RWPE1 (cell line): ENCODE results near the gene SCAMP2.
"Not testable (repeated sequence)": the region's sequence is repeated elsewhere in the genome, so short reads cannot be mapped to it uniquely, and the experiment has no call there.

Experiments
- CTCF ChIA-PET: fragments of 350-600 bp; sonication (Branson Sonifier 250); formaldehyde crosslinking; extraction: SDS; loops from one replicate; lab custom pipeline; 2021; lab: Yijun Ruan, JAX
- POLR2A ChIA-PET: fragments of 400-600 bp; formaldehyde crosslinking; extraction: SDS; loops from one replicate; lab custom pipeline; 2020; ENCODE audit warnings: antibody characterized with exemption; ENCODE audit not compliant: low non-redundant PET; lab: Yijun Ruan, JAX
- DNase-seq: peaks from one replicate; pipeline ENCODE4 v3.0.0; 2012; ENCODE audit warnings: low spot score
- H3K27ac ChIP-seq: fragments of 450-650 bp; 2 replicates; pipeline ENCODE4 v1.5.1; 2017
- TF ChIP-seq, protein P1 (sequence below): fragments of 450-650 bp; conservative IDR thresholded peaks from 2 replicates; pipeline ENCODE4 v1.5.1; 2017; ENCODE audit warnings: low read depth, mild to moderate bottlenecking

SCAMP2 gene

DNA sequence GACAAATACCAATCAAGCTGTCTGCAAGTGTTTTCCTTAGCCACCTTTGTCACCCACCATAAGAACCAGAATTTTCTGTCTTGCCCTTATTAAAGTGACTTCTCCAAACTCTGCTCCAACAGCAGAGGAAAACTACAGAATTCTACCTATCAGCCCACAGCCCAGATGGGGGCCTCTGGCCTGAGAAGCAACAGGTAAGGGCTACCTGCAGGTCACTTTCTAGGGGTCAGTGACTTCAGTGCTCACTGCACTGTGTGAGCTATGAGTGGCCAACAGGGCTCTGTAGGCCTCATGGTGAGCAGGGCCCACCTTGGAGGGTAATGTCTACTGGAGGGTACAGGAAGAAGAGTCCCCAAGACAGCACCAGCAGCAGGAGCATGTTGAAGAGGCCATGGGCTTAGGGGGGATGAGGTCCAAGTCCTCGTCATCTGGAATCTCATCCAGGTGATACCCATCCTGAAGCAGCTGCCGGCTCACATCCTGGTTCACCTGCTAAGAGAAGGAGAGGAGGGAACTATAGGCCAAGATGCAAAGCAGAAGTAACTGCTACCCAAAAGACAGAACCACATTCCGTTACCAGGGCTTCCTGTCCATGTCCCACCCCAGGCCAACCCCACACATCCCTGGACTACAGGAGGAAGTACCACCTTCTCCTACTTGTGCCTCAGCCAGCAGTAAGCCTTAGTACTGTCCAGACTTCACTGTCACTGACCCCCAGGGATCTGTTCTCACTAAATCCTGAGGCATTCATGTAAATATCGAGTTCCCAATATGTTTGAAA is 29.3 kb upstream of the SCAMP2 start:
- TF ChIP-seq, protein P1, sequence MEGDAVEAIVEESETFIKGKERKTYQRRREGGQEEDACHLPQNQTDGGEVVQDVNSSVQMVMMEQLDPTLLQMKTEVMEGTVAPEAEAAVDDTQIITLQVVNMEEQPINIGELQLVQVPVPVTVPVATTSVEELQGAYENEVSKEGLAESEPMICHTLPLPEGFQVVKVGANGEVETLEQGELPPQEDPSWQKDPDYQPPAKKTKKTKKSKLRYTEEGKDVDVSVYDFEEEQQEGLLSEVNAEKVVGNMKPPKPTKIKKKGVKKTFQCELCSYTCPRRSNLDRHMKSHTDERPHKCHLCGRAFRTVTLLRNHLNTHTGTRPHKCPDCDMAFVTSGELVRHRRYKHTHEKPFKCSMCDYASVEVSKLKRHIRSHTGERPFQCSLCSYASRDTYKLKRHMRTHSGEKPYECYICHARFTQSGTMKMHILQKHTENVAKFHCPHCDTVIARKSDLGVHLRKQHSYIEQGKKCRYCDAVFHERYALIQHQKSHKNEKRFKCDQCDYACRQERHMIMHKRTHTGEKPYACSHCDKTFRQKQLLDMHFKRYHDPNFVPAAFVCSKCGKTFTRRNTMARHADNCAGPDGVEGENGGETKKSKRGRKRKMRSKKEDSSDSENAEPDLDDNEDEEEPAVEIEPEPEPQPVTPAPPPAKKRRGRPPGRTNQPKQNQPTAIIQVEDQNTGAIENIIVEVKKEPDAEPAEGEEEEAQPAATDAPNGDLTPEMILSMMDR = no peak
- CTCF ChIA-PET = interaction anchor here (0.5 to 2.3 kb wide), 27 partner anchors 8 to 141 kb away, joined by 3 to 12 read pairs (median 5); partner anchors contain the start of genes CPLX3, MPI and ULK3
- no peak for DNase-seq
- POLR2A ChIA-PET = no interaction called here
- H3K27ac ChIP-seq = peak overlapping the region; percentile 22; the same call in 1 of the 2 replicates

DNA sequence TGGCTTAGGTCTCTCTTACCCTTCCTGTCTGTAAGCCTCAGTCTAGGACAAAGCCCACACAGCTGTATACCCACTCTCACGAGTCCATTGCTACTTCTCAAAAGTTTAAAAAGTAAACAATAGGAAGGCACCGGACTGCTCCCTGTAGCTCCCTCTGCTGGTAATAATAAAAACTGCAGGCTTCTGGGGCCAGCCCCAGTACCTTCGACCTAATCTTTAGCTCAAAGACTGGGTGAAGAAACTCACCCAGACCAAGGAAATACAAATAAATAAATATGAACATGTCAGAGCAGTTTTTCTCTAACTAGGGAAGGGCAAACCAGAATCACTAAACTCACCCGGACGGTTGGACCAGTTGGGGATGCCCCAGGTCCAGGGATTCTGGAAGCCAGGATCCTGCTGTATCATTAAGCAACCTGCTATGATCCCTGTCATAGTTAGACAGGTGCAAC is 28.5 kb upstream of the SCAMP2 start:
- DNase-seq = peak; percentile 82
- ChIA-PET CTCF (interaction anchor here (0.5 to 2.3 kb wide), 30 partner anchors 9 to 141 kb away, joined by 3 to 12 read pairs (median 4); partner anchors contain the start of genes CPLX3 and MPI), POLR2A (interaction anchor here (0.6 kb wide), 1 partner anchor 17 kb away, joined by 3 read pairs; no protein-coding TSS in a partner anchor)
- TF ChIP-seq, protein P1 = peak; percentile 99
- H3K27ac ChIP-seq = no peak overlapping the region

DNA sequence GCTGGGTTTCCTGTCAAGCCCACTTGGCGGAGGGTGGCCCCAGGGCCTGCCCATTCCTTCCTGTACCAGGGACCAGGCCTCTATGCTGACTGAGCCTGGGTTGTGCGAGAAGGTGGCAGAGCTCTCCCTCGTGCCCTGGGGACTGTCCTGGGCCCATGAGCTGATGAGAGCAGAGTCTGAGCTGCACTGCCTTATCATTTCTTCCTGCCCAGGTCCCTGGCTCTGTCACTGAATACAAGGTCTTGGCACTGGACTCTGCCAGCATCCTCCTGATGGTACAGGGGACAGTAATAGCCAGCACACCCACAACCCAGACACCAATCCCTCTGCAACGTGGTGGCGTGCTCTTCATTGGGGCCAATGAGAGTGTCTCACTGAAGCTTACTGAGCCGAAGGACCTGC is 24.1 kb upstream of the SCAMP2 start:
- peak overlapping the region; percentile 8 for H3K27ac ChIP-seq
- no peak for DNase-seq
- TF ChIP-seq, protein P1 = no peak
- ChIA-PET CTCF (interaction anchor here (0.6 to 1.8 kb wide), 3 partner anchors 60 to 744 kb away, joined by 3 to 6 read pairs (median 3); no protein-coding TSS in a partner anchor), POLR2A (no interaction called here)

DNA sequence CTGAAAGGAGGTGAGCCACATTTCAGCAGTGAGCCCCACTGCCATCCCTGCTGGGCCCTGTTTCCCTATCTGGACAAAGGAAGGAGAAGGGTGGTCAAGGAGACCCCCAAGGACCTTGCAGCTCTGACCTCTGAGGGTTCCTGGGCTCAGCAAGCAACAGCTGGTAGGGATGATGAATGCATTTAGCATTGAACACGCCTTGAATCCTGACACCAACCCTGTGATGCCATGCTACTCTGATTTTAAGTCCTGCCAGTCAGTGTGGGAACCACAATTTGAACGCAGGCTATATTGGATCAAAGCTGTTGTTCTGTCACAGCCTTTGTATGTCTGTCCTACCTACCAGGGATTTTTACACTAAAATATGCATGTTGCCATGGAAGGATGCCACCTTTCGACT is 23.2 kb upstream of the SCAMP2 start:
- DNase-seq = no peak
- CTCF ChIA-PET = interaction anchor here (1.8 kb wide), 1 partner anchor 125 kb away, joined by 6 read pairs; no protein-coding TSS in a partner anchor
- H3K27ac ChIP-seq = peak overlapping the region; percentile 7
- POLR2A ChIA-PET = interaction anchor here (0.6 kb wide), 1 partner anchor 102 kb away, joined by 3 read pairs; no protein-coding TSS in a partner anchor
- TF ChIP-seq, protein P1 = no peak

DNA sequence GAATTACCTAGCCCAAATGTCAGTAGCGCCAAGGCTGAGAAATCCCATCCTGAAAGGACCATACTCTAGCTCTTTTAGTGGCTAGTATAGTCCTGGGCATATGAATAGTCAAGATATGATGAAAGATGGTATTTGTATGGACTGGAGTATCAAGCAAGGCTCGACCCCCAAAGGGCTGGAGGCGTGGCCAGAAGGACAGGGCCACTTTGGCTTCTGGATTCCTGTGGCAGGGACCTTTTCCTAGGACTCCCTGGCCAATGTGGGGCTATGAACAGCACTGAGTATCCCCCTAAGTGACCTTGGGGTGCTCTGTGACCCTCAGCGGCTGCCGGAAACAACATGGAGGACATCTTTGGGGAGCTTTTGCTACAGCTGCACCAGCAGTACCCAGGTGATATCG is 22.7 kb upstream of the SCAMP2 start:
- POLR2A ChIA-PET = interaction anchor here (0.6 kb wide), 1 partner anchor 101 kb away, joined by 3 read pairs; no protein-coding TSS in a partner anchor
- CTCF ChIA-PET = no interaction called here
- H3K27ac ChIP-seq = peak overlapping the region; percentile 7
- DNase-seq = no peak
- TF ChIP-seq, protein P1 = no peak

DNA sequence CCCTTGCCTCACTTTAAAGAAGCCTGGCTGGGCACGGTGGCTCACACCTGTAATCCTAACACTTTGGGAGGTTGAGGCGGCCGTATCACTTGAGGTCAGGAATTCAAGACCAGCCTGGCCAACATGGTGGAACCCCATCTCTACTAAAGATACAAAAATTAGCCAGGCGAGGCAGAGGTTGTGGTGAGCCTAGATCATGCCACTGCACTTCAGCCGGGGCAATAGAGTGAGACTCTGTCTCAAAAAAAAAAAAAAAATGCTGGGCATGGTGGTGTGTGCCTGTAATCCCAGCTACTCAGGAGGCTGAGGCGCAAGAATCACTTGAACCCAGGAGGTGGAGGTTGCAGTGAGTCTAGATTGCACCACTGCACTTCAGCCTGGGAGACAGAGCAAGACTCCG is 21.2 kb upstream of the SCAMP2 start:
- CTCF ChIA-PET = interaction anchor here (0.7 kb wide), 1 partner anchor 85 kb away, joined by 4 read pairs; no protein-coding TSS in a partner anchor
- DNase-seq, H3K27ac ChIP-seq: not testable (repeated sequence)
- POLR2A ChIA-PET = interaction anchor here (0.7 to 0.8 kb wide), 2 partner anchors 61 to 277 kb away, joined by 4 read pairs; no protein-coding TSS in a partner anchor
